H7 (cell line): ENCODE measurements around the gene CCR5. TPM values are rescaled to one million over a fixed set of nuclear protein-coding genes. Genes with fewer than 3 reads are reported as not detected.
A peak's percentile ranks its signal among the peaks of the same experiment; 100 is the strongest.
"Not testable (repeated sequence)": the region's sequence is repeated elsewhere in the genome, so short reads cannot be mapped to it uniquely, and the experiment has no call there.

Experiments
- DNase-seq: peaks from one replicate; pipeline ENCODE4 v3.0.0; 2012
- H3K27me3 ChIP-seq: 2 replicates; pipeline ENCODE4 v1.6.0; 2011; ENCODE audit warnings: mild to moderate bottlenecking, low read length; ENCODE audit not compliant: control insufficient read depth, insufficient read depth
- H3K36me3 ChIP-seq: replicated peaks from 2 replicates; pipeline ENCODE4 v1.5.1; 2011; ENCODE audit warnings: low read length; ENCODE audit not compliant: control insufficient read depth, insufficient read depth
- H3K4me3 ChIP-seq: 2 replicates; pipeline ENCODE4 v1.5.1; 2011; ENCODE audit warnings: low read depth, mild to moderate bottlenecking, control low read depth, low read length, moderate library complexity; ENCODE audit not compliant: insufficient read depth
- total RNA-seq: library from RNA; depleted of rRNA; stranded (reverse); fragments of >200 nt; shearing (Covaris generic); gene quantifications from 2 replicates; pipeline ENCODE4 v1.2.3, GENCODE V29; 2014

Gene CCR5
- total RNA-seq, 1 experiment from 2014 or later = not detected

- H3K36me3 ChIP-seq = no peaks in the 10 kb centered on the region
- no peak overlapping the region for H3K4me3 ChIP-seq
- DNase-seq = no peak
- no peaks in the 10 kb centered on the region for H3K27me3 ChIP-seq
Measured at GRCh38 chr3:46389306-46389705, 18.6 kb downstream of the CCR5 start.

- H3K36me3 ChIP-seq, DNase-seq, H3K4me3 ChIP-seq, H3K27me3 ChIP-seq: not testable (repeated sequence)
Measured at GRCh38 chr3:46391526-46391925, 20.8 kb downstream of the CCR5 start.

GRCh38 chr3:46393011-46393410 is 22.3 kb downstream of the CCR5 start:
- no peaks in the 10 kb centered on the region for H3K36me3 ChIP-seq
- H3K4me3 ChIP-seq = no peak overlapping the region
- DNase-seq = no peak
- H3K27me3 ChIP-seq = no peaks in the 10 kb centered on the region

GRCh38 chr3:46393554-46394434 is 23.0 kb downstream of the CCR5 start:
- H3K27me3 ChIP-seq = no peaks in the 10 kb centered on the region
- no peak overlapping the region for H3K4me3 ChIP-seq
- no peak for DNase-seq
- H3K36me3 ChIP-seq = no peaks in the 10 kb centered on the region

- Histone ChIP-seq H3K36me3 (no peaks in the 10 kb centered on the region), H3K4me3 (no peak overlapping the region), H3K27me3 (no peaks in the 10 kb centered on the region)
- DNase-seq = peak; percentile 44
Measured at GRCh38 chr3:46395210-46395661, 24.5 kb downstream of the CCR5 start.

GRCh38 chr3:46395766-46396530 is 25.2 kb downstream of the CCR5 start:
- DNase-seq = no peak
- no peak overlapping the region for H3K4me3 ChIP-seq
- no peaks in the 10 kb centered on the region for H3K27me3 ChIP-seq
- no peaks in the 10 kb centered on the region for H3K36me3 ChIP-seq

- no peak for DNase-seq
- no peaks in the 10 kb centered on the region for H3K27me3 ChIP-seq
- no peaks in the 10 kb centered on the region for H3K36me3 ChIP-seq
- no peak overlapping the region for H3K4me3 ChIP-seq
Measured at GRCh38 chr3:46397111-46397510, 26.4 kb downstream of the CCR5 start.

GRCh38 chr3:46398186-46398955 is 27.6 kb downstream of the CCR5 start:
- H3K27me3 ChIP-seq = no peaks in the 10 kb centered on the region
- no peaks in the 10 kb centered on the region for H3K36me3 ChIP-seq
- no peak overlapping the region for H3K4me3 ChIP-seq
- no peak for DNase-seq

- Histone ChIP-seq H3K27me3 (no peaks in the 10 kb centered on the region), H3K36me3 (no peaks in the 10 kb centered on the region), H3K4me3 (no peak overlapping the region)
- DNase-seq = no peak
Measured at GRCh38 chr3:46399098-46399497, 28.4 kb downstream of the CCR5 start.

GRCh38 chr3:46399557-46399956 is 28.8 kb downstream of the CCR5 start:
- Histone ChIP-seq H3K4me3 (no peak overlapping the region), H3K36me3 (no peaks in the 10 kb centered on the region), H3K27me3 (no peaks in the 10 kb centered on the region)
- DNase-seq = no peak

GRCh38 chr3:46400000-46400734 is 29.4 kb downstream of the CCR5 start:
- Histone ChIP-seq H3K4me3 (no peak overlapping the region), H3K27me3 (no peaks in the 10 kb centered on the region), H3K36me3 (no peaks in the 10 kb centered on the region)
- no peak for DNase-seq

GRCh38 chr3:46400846-46401245 is 30.1 kb downstream of the CCR5 start:
- no peaks in the 10 kb centered on the region for H3K27me3 ChIP-seq
- H3K4me3 ChIP-seq = no peak overlapping the region
- DNase-seq = no peak
- H3K36me3 ChIP-seq = no peaks in the 10 kb centered on the region

GRCh38 chr3:46401579-46401978 is 30.8 kb downstream of the CCR5 start:
- Histone ChIP-seq H3K27me3 (no peaks in the 10 kb centered on the region), H3K36me3 (no peaks in the 10 kb centered on the region), H3K4me3 (no peak overlapping the region)
- DNase-seq = no peak

GRCh38 chr3:46402902-46403301 is 32.2 kb downstream of the CCR5 start:
- not testable (repeated sequence) for H3K4me3 ChIP-seq, H3K27me3 ChIP-seq, DNase-seq, H3K36me3 ChIP-seq
